K562 (cell line): Measurements from ENCODE around the gene C19orf47. TPM values are rescaled to one million over a fixed set of nuclear protein-coding genes. Genes with fewer than 3 reads are reported as not detected.

ENCODE experiments used
- ARNT ChIP-seq, 2 experiments: fragments of 450-650 bp; IDR thresholded peaks; 2 replicates each; pipeline ENCODE4 v1.6.1; 2016; ENCODE audit warnings: mild to moderate bottlenecking in 1 of 2
- BMI1 ChIP-seq: fragments of 150-350 bp; IDR thresholded peaks from 2 replicates; pipeline ENCODE4 v1.6.1; 2014; ENCODE audit warnings: low read length
- CREBBP ChIP-seq: IDR thresholded peaks from one replicate; pipeline ENCODE4 v1.6.1; 2012; ENCODE audit warnings: low read depth, mild to moderate bottlenecking, control low read depth, inconsistent platforms, low read length
- FIP1L1 ChIP-seq: fragments of 200-400 bp; formaldehyde crosslinking; IDR thresholded peaks from 2 replicates; pipeline ENCODE4 v1.6.1; 2018; ENCODE audit warnings: mild to moderate bottlenecking, low read depth, low read length; ENCODE audit not compliant: poor library complexity, severe bottlenecking
- FOXJ3 ChIP-seq: sonication (generic); formaldehyde crosslinking; IDR thresholded peaks from 2 replicates; pipeline ENCODE4 v1.4.0; 2020; ENCODE audit warnings: mild to moderate bottlenecking, missing genetic modification reagents
- FOXM1 ChIP-seq, 2 experiments: fragments of 450-650 bp in 1 of 2; sonication (generic) in 1 of 2; formaldehyde crosslinking in 1 of 2; IDR thresholded peaks; 2 replicates each; pipeline versions ENCODE4 v1.6.1 to v1.9.0; 2017 to 2022; ENCODE audit warnings: low read depth in 2 of 2, mild to moderate bottlenecking in 2 of 2, missing genetic modification reagents in 1 of 2, moderate library complexity in 1 of 2
- RBFOX2 ChIP-seq: fragments of 200-400 bp; formaldehyde crosslinking; IDR thresholded peaks from 2 replicates; pipeline ENCODE4 v1.6.1; 2017; ENCODE audit warnings: low read depth, mild to moderate bottlenecking, low read length, moderate library complexity
- RBM15 ChIP-seq: fragments of 200-400 bp; formaldehyde crosslinking; IDR thresholded peaks from 2 replicates; pipeline ENCODE4 v1.6.1; 2018; ENCODE audit warnings: mild to moderate bottlenecking, low read length, moderate library complexity; ENCODE audit not compliant: insufficient read depth
- RBM25 ChIP-seq: fragments of 200-400 bp; formaldehyde crosslinking; IDR thresholded peaks from 2 replicates; pipeline ENCODE4 v1.6.1; 2018; ENCODE audit warnings: low read length, low read depth, moderate library complexity; ENCODE audit not compliant: severe bottlenecking
- TFAM ChIP-seq: fragments of 250-450 bp; sonication (Bioruptor Pico); conservative IDR thresholded peaks from 2 replicates; pipeline ENCODE4 v1.5.0; 2021; ENCODE audit warnings: mild to moderate bottlenecking, moderate library complexity
- YBX1 ChIP-seq: fragments of 450-650 bp; IDR thresholded peaks from 2 replicates; pipeline ENCODE4 v1.7.1; 2016; ENCODE audit warnings: mild to moderate bottlenecking
- ZNF184 ChIP-seq: sonication (generic); formaldehyde crosslinking; IDR thresholded peaks from 2 replicates; pipeline ENCODE4 v1.5.0; 2020; ENCODE audit warnings: missing genetic modification reagents
- ZNF316 ChIP-seq: fragments of 450-650 bp; IDR thresholded peaks from 2 replicates; pipeline ENCODE4 v1.6.1; 2016
- ZZZ3 ChIP-seq: fragments of 450-650 bp; IDR thresholded peaks from 2 replicates; pipeline ENCODE4 v1.6.1; 2016; ENCODE audit warnings: antibody characterized with exemption, mild to moderate bottlenecking, moderate library complexity
- polyA plus RNA-seq, 8 experiments: library from polyadenylated mRNA; depleted of rRNA in 4 of 8; stranded (reverse) in 5 of 8; unstranded in 3 of 8; fragments of >200 nt; fragmentation: Nextera tagmentation in 2 of 8; fragmentation: Illumina TruSeq in 1 of 8; extraction: Ambion mirVana in 2 of 8; extraction: Trizol in 1 of 8; gene quantifications; 2 replicates each; pipeline versions ENCODE4 v1.2.1 to v1.2.3, GENCODE V29; 2011 to 2014; ENCODE audit warnings: inconsistent platforms in 1 of 8, missing spikeins in 1 of 8
- total RNA-seq, 7 experiments: library from RNA; depleted of rRNA in 6 of 7; stranded (reverse); fragments of >200 nt in 6 of 7; fragmentation: Illumina TruSeq in 2 of 7; extraction: Trizol in 2 of 7; gene quantifications; 2 replicates each; pipeline versions ENCODE4 v1.2.1 to v1.2.3, GENCODE V29; 2011 to 2021; ENCODE audit warnings: low replicate concordance in 1 of 7
- TF ChIP-seq, protein P1 (sequence below): sonication (generic); formaldehyde crosslinking; IDR thresholded peaks from 2 replicates; pipeline ENCODE4 v1.8.0; 2022; ENCODE audit warnings: mild to moderate bottlenecking, missing genetic modification reagents
- TF ChIP-seq, protein P2 (sequence below): fragments of 250-450 bp; sonication (Bioruptor Pico); IDR thresholded peaks from 2 replicates; pipeline ENCODE4 v1.4.0; 2020; ENCODE audit warnings: mild to moderate bottlenecking, moderate library complexity
- TF ChIP-seq, protein P3 (sequence below): fragments of 450-650 bp; conservative IDR thresholded peaks from 2 replicates; pipeline ENCODE4 v1.6.1; 2016; ENCODE audit warnings: missing genetic modification characterization, low read depth, mild to moderate bottlenecking, missing compliant biosample characterization, moderate library complexity
- TF ChIP-seq, protein P4 (sequence below): fragments of 250-450 bp; sonication (Bioruptor Pico); IDR thresholded peaks from 2 replicates; pipeline ENCODE4 v1.5.0; 2020; ENCODE audit warnings: mild to moderate bottlenecking
- TF ChIP-seq, protein P5 (sequence below): IDR thresholded peaks from 2 replicates; pipeline ENCODE4 v1.6.1; 2011; ENCODE audit warnings: borderline replicate concordance, low read depth, mild to moderate bottlenecking, moderate library complexity, low read length; ENCODE audit not compliant: insufficient read depth, poor library complexity, severe bottlenecking

Gene C19orf47
- total and polyA plus RNA-seq, 9 of the 15 experiments (the other 6 are each of a cell fraction or from before 2014, with no cell fraction given): 0.08 to 26.1 (median 14.7) TPM

DNA sequence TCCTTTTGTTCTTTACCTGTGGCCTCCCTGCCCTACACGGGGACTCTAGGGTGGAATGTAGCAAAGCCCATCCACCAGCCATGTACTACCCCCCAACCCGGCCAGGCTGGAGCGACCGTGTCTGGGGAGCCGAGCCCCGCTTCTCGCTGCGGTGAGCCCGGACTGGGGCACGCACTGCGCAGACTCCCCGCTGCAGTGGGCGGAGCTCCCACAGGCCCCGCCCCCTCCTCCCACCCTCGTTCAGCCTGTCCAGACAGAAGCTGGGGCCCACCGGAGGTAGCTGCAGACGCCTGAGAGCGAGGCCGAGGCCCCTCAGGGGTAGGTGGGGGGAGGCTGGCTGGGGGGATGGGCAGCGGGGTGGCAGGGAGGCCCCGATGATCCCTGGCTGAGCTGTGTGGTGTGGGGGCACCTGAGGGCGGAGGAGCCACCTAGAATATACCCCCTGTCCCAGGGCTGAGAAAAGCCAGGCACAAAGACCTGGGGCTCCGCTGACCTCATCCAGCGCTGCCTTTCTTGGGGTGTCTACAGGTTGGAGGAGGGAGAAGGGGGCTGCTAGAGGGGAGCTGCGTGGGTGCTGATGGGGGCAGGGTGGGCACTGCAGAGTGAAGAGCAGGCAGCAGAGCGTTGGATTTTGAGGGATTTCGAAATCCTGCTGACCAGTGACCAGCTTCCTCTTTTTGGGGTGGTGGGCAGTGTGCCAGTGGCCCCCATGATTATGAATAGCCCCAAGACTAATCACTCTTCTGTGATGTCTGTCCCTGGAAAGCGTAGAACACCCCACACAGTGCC is 17.6 kb upstream of the C19orf47 start (continued):
- TF ChIP-seq, protein P1, sequence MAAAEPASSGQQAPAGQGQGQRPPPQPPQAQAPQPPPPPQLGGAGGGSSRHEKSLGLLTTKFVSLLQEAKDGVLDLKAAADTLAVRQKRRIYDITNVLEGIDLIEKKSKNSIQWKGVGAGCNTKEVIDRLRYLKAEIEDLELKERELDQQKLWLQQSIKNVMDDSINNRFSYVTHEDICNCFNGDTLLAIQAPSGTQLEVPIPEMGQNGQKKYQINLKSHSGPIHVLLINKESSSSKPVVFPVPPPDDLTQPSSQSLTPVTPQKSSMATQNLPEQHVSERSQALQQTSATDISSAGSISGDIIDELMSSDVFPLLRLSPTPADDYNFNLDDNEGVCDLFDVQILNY (CRISPR knock-in tag): no peak
- TF ChIP-seq RBFOX2 (peak; percentile 40; the same call in 1 of the 2 replicates), TFAM (CRISPR knock-in tag) (no peak), BMI1 (no peak), ZNF184 (CRISPR knock-in tag) (no peak), FOXM1 (IDR thresholded peaks at IDR 0.05; ENCODE audit: low read depth) (no peak), FOXM1 (CRISPR knock-in tag; IDR thresholded peaks at IDR 0.05; ENCODE audit: low read depth) (no peak), ZNF316 (no peak), FOXJ3 (CRISPR knock-in tag) (no peak), CREBBP (no peak), ZZZ3 (no peak), RBM25 (no peak), FIP1L1 (no peak), ARNT (IDR thresholded peaks at IDR 0.05) (no peak), RBM15 (no peak), YBX1 (no peak)
- TF ChIP-seq, protein P2, sequence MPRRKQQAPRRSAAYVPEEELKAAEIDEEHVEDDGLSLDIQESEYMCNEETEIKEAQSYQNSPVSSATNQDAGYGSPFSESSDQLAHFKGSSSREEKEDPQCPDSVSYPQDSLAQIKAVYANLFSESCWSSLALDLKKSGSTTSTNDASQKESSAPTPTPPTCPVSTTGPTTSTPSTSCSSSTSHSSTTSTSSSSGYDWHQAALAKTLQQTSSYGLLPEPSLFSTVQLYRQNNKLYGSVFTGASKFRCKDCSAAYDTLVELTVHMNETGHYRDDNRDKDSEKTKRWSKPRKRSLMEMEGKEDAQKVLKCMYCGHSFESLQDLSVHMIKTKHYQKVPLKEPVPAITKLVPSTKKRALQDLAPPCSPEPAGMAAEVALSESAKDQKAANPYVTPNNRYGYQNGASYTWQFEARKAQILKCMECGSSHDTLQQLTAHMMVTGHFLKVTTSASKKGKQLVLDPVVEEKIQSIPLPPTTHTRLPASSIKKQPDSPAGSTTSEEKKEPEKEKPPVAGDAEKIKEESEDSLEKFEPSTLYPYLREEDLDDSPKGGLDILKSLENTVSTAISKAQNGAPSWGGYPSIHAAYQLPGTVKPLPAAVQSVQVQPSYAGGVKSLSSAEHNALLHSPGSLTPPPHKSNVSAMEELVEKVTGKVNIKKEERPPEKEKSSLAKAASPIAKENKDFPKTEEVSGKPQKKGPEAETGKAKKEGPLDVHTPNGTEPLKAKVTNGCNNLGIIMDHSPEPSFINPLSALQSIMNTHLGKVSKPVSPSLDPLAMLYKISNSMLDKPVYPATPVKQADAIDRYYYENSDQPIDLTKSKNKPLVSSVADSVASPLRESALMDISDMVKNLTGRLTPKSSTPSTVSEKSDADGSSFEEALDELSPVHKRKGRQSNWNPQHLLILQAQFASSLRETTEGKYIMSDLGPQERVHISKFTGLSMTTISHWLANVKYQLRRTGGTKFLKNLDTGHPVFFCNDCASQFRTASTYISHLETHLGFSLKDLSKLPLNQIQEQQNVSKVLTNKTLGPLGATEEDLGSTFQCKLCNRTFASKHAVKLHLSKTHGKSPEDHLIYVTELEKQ: no peak
- TF ChIP-seq, protein P3, sequence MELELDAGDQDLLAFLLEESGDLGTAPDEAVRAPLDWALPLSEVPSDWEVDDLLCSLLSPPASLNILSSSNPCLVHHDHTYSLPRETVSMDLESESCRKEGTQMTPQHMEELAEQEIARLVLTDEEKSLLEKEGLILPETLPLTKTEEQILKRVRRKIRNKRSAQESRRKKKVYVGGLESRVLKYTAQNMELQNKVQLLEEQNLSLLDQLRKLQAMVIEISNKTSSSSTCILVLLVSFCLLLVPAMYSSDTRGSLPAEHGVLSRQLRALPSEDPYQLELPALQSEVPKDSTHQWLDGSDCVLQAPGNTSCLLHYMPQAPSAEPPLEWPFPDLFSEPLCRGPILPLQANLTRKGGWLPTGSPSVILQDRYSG (tag): no peak
- TF ChIP-seq, protein P4, sequence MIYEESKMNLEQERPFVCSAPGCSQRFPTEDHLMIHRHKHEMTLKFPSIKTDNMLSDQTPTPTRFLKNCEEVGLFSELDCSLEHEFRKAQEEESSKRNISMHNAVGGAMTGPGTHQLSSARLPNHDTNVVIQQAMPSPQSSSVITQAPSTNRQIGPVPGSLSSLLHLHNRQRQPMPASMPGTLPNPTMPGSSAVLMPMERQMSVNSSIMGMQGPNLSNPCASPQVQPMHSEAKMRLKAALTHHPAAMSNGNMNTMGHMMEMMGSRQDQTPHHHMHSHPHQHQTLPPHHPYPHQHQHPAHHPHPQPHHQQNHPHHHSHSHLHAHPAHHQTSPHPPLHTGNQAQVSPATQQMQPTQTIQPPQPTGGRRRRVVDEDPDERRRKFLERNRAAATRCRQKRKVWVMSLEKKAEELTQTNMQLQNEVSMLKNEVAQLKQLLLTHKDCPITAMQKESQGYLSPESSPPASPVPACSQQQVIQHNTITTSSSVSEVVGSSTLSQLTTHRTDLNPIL (CRISPR knock-in tag): no peak
- TF ChIP-seq, protein P5, sequence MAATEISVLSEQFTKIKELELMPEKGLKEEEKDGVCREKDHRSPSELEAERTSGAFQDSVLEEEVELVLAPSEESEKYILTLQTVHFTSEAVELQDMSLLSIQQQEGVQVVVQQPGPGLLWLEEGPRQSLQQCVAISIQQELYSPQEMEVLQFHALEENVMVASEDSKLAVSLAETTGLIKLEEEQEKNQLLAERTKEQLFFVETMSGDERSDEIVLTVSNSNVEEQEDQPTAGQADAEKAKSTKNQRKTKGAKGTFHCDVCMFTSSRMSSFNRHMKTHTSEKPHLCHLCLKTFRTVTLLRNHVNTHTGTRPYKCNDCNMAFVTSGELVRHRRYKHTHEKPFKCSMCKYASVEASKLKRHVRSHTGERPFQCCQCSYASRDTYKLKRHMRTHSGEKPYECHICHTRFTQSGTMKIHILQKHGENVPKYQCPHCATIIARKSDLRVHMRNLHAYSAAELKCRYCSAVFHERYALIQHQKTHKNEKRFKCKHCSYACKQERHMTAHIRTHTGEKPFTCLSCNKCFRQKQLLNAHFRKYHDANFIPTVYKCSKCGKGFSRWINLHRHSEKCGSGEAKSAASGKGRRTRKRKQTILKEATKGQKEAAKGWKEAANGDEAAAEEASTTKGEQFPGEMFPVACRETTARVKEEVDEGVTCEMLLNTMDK: no peak
